Measurements from ENCODE around the gene MMP25.

MMP25 gene

DNA sequence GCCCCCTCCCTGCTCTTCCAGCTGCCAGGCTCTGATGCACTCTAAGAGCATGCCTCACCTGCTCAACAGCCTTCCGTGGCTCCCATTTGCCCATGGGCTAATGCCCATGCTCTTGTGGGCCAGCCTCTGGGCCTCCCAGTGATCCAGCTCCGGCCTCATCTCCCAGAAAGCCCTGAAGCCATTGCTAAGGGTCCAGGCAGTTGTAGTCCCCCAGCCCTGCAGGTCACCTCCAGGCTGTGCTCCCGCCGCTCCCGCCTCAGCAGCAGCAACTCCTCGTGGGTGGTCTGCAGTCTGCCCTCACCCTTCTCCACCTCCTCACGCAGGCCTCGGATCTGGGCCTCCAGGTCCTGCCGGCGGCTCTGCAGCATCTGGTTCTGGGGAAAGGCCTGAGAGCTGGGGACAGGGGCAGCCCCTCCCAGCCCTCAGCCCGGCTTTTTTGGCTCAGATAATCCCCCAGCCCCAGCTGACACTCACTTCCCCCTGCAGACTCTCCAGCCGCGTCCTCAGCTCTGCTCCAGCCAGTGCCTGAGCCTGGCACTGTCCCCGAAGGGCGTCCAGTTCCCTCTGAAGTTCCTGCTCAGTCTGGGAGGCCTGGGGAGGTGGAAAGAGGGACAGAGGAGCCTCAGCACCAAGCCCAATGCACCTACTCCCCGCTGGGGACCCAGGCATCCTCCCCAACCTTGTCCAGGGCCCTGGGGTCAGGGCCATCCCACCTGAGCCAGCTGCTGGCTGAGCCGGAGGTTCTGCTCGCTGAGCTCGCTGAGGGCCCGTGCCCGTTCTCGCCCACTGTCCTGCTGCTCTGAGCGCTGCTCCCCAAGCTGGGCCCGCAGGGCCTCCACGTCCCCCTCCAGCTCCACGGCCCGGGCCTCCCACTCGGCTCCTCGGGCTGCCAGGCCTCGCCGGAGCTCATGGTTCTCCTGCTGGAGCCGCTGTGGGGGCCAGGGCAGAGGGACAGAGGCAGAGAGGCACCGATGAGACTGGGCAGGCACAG, 15.8 kb upstream of the MMP25 start:
- TF ChIP-seq, protein P1, sequence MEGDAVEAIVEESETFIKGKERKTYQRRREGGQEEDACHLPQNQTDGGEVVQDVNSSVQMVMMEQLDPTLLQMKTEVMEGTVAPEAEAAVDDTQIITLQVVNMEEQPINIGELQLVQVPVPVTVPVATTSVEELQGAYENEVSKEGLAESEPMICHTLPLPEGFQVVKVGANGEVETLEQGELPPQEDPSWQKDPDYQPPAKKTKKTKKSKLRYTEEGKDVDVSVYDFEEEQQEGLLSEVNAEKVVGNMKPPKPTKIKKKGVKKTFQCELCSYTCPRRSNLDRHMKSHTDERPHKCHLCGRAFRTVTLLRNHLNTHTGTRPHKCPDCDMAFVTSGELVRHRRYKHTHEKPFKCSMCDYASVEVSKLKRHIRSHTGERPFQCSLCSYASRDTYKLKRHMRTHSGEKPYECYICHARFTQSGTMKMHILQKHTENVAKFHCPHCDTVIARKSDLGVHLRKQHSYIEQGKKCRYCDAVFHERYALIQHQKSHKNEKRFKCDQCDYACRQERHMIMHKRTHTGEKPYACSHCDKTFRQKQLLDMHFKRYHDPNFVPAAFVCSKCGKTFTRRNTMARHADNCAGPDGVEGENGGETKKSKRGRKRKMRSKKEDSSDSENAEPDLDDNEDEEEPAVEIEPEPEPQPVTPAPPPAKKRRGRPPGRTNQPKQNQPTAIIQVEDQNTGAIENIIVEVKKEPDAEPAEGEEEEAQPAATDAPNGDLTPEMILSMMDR (IDR thresholded peaks at IDR 0.05; ENCODE audit: insufficient read depth, missing control alignments), result no peak
- DNase-seq (ENCODE audit: insufficient read length, low spot score) (no peak), FAIRE-seq (no peak)

DNA sequence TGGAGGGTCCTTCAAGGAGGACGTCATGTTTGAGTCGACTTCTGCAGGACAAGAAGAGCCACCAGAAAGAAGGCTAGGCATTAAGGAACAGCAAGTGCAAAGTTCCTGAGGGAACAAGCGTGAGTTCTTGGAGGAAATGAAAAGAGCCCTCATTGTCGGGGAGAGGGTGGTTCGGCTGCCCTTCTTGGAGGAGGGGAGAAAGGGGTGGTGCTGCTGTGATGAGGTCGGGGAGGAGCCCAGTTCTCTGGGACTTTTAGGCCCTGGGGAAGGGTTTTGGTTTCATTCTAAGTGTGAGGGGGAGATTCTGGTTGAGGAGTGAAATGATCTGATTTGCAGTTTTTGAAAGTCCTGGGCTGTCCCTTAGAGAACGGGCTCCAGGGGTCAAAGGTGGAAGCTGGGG, 13.7 kb upstream of the MMP25 start:
- TF ChIP-seq, protein P1 (IDR thresholded peaks at IDR 0.05; ENCODE audit: insufficient read depth, missing control alignments), result no peak
- FAIRE-seq (no peak), DNase-seq (ENCODE audit: insufficient read length, low spot score) (no peak)

- no peak for DNase-seq (ENCODE audit: insufficient read length, low spot score)
- TF ChIP-seq, protein P1 (IDR thresholded peaks at IDR 0.05; ENCODE audit: insufficient read depth, missing control alignments), result no peak
- FAIRE-seq, result no peak
Observed at GRCh38 chr16:3035289-3035971, 10.9 kb upstream of the MMP25 start.

GRCh38 chr16:3035972-3036725, 10.2 kb upstream of the MMP25 start:
- DNase-seq (ENCODE audit: insufficient read length, low spot score) (no peak), FAIRE-seq (no peak)
- TF ChIP-seq, protein P1 (IDR thresholded peaks at IDR 0.05; ENCODE audit: insufficient read depth, missing control alignments), result no peak

GRCh38 chr16:3036726-3037315, 9.5 kb upstream of the MMP25 start, which contains the start of gene BICDL2:
TSS of gene BICDL2 (minus strand) at chr16:3036944. CDS start at chr16:3035496, 1,448 bp downstream.
- TF ChIP-seq, protein P1 (IDR thresholded peaks at IDR 0.05; ENCODE audit: insufficient read depth, missing control alignments), result no peak
- FAIRE-seq (no peak), DNase-seq (ENCODE audit: insufficient read length, low spot score) (no peak)

DNA sequence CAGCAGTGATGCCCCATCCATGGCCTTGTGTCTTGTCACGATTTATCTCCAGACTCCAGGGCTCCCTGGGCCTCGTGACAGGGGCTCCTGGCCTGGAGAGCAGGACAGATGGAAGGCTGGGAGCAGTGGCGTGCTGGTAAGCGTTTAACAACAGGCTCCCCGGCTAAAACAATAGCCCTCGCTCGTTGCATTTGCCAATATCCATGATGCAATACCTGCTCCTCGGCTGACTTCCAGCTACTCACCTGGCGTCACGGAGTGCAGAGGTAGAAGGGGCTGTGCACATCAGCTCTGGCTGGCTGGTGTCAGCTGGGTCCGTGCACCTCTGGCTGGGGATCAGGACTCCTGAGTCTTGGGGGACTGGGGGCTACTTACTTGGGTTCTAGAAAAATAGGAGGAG, 8.1 kb upstream of the MMP25 start:
- no peak for FAIRE-seq
- TF ChIP-seq, protein P1 (IDR thresholded peaks at IDR 0.05; ENCODE audit: insufficient read depth, missing control alignments), result no peak
- DNase-seq (ENCODE audit: insufficient read length, low spot score), result no peak

Measured in D721Med (cell line).